Measurements from ENCODE around the gene SPACA5B.
"Not testable (repeated sequence)": the region's sequence is repeated elsewhere in the genome, so short reads cannot be mapped to it uniquely, and the experiment has no call there.

DNA sequence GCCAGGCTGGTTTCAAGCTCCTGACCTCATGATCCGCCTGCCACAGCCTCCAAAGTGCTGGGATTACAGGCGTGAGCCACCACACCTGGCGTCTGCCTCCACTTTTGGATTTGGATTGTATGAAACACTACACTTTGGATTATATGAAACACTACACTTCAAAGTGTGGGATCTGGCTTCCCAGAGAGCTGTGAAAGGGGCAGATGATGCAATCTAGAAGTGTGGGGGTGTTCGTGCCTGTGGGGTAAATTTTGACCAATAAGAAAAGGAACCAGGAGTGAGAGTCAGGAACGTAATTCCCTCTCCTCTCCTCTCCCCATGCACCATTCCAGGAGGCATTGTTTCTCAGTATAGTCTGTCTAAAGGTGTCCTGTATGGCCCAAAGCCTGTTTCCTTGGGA, 51.5 kb downstream of the SPACA5B start:
- not testable (repeated sequence) for TF ChIP-seq EZH2 (IDR thresholded peaks at IDR 0.05; ENCODE audit: low read length, missing control alignments)
- TF ChIP-seq, protein P1, sequence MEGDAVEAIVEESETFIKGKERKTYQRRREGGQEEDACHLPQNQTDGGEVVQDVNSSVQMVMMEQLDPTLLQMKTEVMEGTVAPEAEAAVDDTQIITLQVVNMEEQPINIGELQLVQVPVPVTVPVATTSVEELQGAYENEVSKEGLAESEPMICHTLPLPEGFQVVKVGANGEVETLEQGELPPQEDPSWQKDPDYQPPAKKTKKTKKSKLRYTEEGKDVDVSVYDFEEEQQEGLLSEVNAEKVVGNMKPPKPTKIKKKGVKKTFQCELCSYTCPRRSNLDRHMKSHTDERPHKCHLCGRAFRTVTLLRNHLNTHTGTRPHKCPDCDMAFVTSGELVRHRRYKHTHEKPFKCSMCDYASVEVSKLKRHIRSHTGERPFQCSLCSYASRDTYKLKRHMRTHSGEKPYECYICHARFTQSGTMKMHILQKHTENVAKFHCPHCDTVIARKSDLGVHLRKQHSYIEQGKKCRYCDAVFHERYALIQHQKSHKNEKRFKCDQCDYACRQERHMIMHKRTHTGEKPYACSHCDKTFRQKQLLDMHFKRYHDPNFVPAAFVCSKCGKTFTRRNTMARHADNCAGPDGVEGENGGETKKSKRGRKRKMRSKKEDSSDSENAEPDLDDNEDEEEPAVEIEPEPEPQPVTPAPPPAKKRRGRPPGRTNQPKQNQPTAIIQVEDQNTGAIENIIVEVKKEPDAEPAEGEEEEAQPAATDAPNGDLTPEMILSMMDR (conservative IDR thresholded peaks at IDR 0.05 in 1 of 2, IDR thresholded peaks at IDR 0.05 in 1 of 2; ENCODE audit: low read depth in 1 of 2, low read length in 2 of 2), result not testable (repeated sequence)

All from fibroblast of lung (primary cell).